Karpas-422 (cell line): ENCODE results near the gene TANGO2. TPM values are rescaled to one million over a fixed set of nuclear protein-coding genes. Genes with fewer than 3 reads are reported as not detected.

Experiments
- DNase-seq: peaks from one replicate; pipeline ENCODE4 v3.0.0-alpha.2; 2015
- H2AFZ ChIP-seq: fragments of 200-600 bp; sonication (generic); 2 replicates; pipeline ENCODE4 v1.6.1; 2014; ENCODE audit warnings: antibody characterized with exemption, low read length, mixed read lengths
- H3K27ac ChIP-seq: fragments of 200-600 bp; sonication (generic); 2 replicates; pipeline ENCODE4 v1.5.1; 2014; ENCODE audit warnings: mild to moderate bottlenecking, low read length, moderate library complexity
- H3K27me3 ChIP-seq: fragments of 200-600 bp; sonication (generic); 2 replicates; pipeline ENCODE4 v1.6.1; 2014; ENCODE audit warnings: low read length, mixed read lengths
- H3K36me3 ChIP-seq: fragments of 200-600 bp; sonication (generic); 2 replicates; pipeline ENCODE4 v1.6.1; 2014; ENCODE audit warnings: low read length, mixed read lengths; ENCODE audit not compliant: insufficient read depth
- H3K4me1 ChIP-seq: fragments of 200-600 bp; sonication (generic); 2 replicates; pipeline ENCODE4 v1.6.1; 2014; ENCODE audit warnings: mild to moderate bottlenecking, low read length, mixed read lengths
- H3K4me2 ChIP-seq: fragments of 200-600 bp; sonication (generic); 2 replicates; pipeline ENCODE4 v1.6.1; 2014; ENCODE audit warnings: low read length, low read depth, mild to moderate bottlenecking; ENCODE audit not compliant: poor library complexity, severe bottlenecking
- H3K4me3 ChIP-seq: fragments of 200-600 bp; sonication (generic); 2 replicates; pipeline ENCODE4 v1.5.1; 2014; ENCODE audit warnings: mild to moderate bottlenecking, antibody characterized with exemption, low read length, mixed read lengths
- H3K79me2 ChIP-seq: fragments of 200-600 bp; sonication (generic); 2 replicates; pipeline ENCODE4 v1.6.1; 2014; ENCODE audit warnings: mild to moderate bottlenecking, low read length, mixed read lengths
- H3K9ac ChIP-seq: fragments of 200-600 bp; sonication (generic); 2 replicates; pipeline ENCODE4 v1.6.0; 2014; ENCODE audit warnings: low read length
- H3K9me2 ChIP-seq: fragments of 200-600 bp; sonication (generic), shearing (Covaris generic); replicated peaks from 2 replicates; pipeline ENCODE4 v1.6.0; 2014; ENCODE audit warnings: mild to moderate bottlenecking, low read length, moderate library complexity; ENCODE audit not compliant: insufficient read depth
- H3K9me3 ChIP-seq: fragments of 300-700, 200-600 bp; sonication (generic); 2 replicates; pipeline ENCODE4 v1.6.1; 2014; ENCODE audit warnings: low read length, mixed read lengths
- H4K20me1 ChIP-seq: fragments of 200-600 bp; sonication (generic); 2 replicates; pipeline ENCODE4 v1.6.1; 2014; ENCODE audit warnings: mild to moderate bottlenecking, antibody characterized with exemption, low read length, low read depth; ENCODE audit not compliant: insufficient read depth
- total RNA-seq: library from RNA; depleted of rRNA; stranded (reverse); fragments of >200 nt; shearing (Covaris generic); gene quantifications from 2 replicates; pipeline ENCODE4 v1.2.3, GENCODE V29; 2014; ENCODE audit warnings: low replicate concordance

TANGO2 gene
- total RNA-seq, 1 experiment from 2014 or later: 39.0 TPM

GRCh38 chr22:19981961-19982920 is 38.7 kb upstream of the TANGO2 start:
- Histone ChIP-seq H3K4me1 (peaks cover 5% of the 10 kb centered on the region), H3K36me3 (no peaks in the 10 kb centered on the region), H3K9me3 (no peaks in the 10 kb centered on the region), H3K27me3 (no peaks in the 10 kb centered on the region), H3K79me2 (no peaks in the 10 kb centered on the region), H3K4me2 (no peak overlapping the region), H3K9ac (no peak overlapping the region), H2AFZ (no peak overlapping the region), H4K20me1 (peaks cover 28% of the 10 kb centered on the region), H3K9me2 (no peaks in the 10 kb centered on the region), H3K27ac (no peak overlapping the region), H3K4me3 (no peak overlapping the region)
- DNase-seq: no peak

GRCh38 chr22:19982991-19983578 is 37.8 kb upstream of the TANGO2 start:
- no peak overlapping the region for H3K4me3 ChIP-seq
- H3K9ac ChIP-seq: no peak overlapping the region
- no peaks in the 10 kb centered on the region for H3K36me3 ChIP-seq
- DNase-seq: no peak
- H3K27ac ChIP-seq: no peak overlapping the region
- no peaks in the 10 kb centered on the region for H3K9me3 ChIP-seq
- no peak overlapping the region for H2AFZ ChIP-seq
- H3K9me2 ChIP-seq: no peaks in the 10 kb centered on the region
- no peaks in the 10 kb centered on the region for H3K27me3 ChIP-seq
- peaks cover 5% of the 10 kb centered on the region for H3K4me1 ChIP-seq
- H3K4me2 ChIP-seq: no peak overlapping the region
- H4K20me1 ChIP-seq: peaks cover 34% of the 10 kb centered on the region
- no peaks in the 10 kb centered on the region for H3K79me2 ChIP-seq

- H3K36me3 ChIP-seq: no peaks in the 10 kb centered on the region
- H4K20me1 ChIP-seq: peaks cover 34% of the 10 kb centered on the region
- no peak overlapping the region for H3K9ac ChIP-seq
- H3K4me1 ChIP-seq: peaks cover 5% of the 10 kb centered on the region
- no peak for DNase-seq
- no peak overlapping the region for H3K27ac ChIP-seq
- no peak overlapping the region for H3K4me2 ChIP-seq
- H2AFZ ChIP-seq: no peak overlapping the region
- no peaks in the 10 kb centered on the region for H3K9me3 ChIP-seq
- H3K4me3 ChIP-seq: no peak overlapping the region
- no peaks in the 10 kb centered on the region for H3K27me3 ChIP-seq
- no peaks in the 10 kb centered on the region for H3K9me2 ChIP-seq
- H3K79me2 ChIP-seq: no peaks in the 10 kb centered on the region
These were observed 37.2 kb upstream of the TANGO2 start for GRCh38 chr22:19983741-19984140.

DNA sequence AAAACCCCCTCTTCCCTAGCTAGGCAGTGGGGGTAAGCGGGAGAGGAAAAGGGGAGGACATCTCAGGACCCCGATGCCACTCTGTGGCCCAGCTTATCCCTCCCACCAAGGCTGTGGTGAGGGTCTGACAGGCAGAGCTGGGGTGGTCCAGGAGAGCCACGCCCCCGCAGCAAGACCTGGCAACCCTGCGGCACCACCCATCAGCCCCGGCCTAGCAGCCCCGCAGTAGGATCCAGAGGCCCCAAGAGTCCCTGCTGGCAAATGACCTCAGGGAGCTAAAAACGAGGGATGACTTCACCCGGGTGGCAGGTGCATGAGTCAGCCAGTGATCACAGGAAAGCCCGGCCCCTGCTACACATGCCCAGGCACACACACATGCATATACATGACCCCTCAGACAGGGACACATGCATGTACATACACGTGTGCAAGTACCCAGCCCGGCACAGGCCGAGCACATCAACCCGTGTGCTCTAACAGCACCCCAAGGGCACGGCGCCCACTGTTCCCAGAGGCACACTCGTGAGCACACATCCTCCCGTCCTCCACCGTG is 36.6 kb upstream of the TANGO2 start:
- Histone ChIP-seq H3K27me3 (no peaks in the 10 kb centered on the region), H3K9me2 (no peaks in the 10 kb centered on the region), H2AFZ (no peak overlapping the region), H3K9ac (no peak overlapping the region), H3K4me1 (peaks cover 5% of the 10 kb centered on the region), H3K4me2 (no peak overlapping the region), H3K9me3 (no peaks in the 10 kb centered on the region), H3K4me3 (no peak overlapping the region), H3K36me3 (no peaks in the 10 kb centered on the region), H3K79me2 (no peaks in the 10 kb centered on the region), H4K20me1 (peaks cover 34% of the 10 kb centered on the region), H3K27ac (no peak overlapping the region)
- no peak for DNase-seq

DNA sequence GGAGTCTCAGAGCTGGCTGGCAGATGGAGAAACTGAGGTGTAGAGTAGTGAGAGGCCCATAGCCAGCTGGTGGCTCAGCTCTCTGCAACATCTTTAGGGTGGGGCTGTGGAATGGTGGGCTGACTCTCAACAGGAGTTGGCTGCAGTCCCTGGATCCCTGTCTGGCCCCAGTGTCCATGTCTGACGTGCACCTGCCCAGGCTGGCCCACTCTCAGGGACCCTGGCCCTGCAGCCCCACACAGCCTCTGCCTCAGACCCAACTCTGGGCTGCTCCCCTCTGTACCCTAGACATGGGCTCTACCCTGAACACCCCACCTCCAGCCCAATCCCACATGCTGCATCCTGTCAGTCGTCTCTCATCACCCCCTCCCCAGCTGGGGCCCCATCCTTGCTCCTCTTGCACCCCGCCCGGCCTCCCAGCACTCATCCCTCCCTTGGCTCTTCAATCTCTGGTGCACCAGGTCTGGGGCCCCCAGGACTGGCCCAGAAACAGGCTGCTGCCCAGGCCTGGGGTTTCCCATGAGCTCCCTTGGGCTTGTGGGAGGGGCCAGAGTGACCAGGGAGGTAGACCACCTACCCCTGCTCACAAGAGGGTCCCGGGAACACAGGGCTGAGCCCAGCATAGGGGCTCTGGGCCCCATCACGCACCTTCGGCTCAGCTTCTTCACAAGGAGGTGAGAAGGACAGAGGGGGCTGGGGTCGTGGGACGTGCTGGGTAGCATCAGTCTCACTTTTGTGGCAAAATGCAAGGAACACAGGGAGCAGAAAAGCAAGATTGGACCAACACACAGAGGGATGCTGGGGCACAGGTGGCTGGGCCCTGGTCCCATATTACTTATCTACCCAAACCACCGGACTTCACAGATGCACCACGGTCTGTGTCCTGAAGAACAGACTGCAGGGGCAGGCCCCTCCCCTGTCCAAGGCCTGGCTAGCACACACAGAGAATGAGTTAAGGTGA is 35.8 kb upstream of the TANGO2 start:
- no peak overlapping the region for H3K4me2 ChIP-seq
- DNase-seq: no peak
- H4K20me1 ChIP-seq: peaks cover 34% of the 10 kb centered on the region
- H3K36me3 ChIP-seq: no peaks in the 10 kb centered on the region
- H3K9ac ChIP-seq: no peak overlapping the region
- no peaks in the 10 kb centered on the region for H3K27me3 ChIP-seq
- no peak overlapping the region for H3K4me3 ChIP-seq
- H3K4me1 ChIP-seq: peaks cover 5% of the 10 kb centered on the region
- no peaks in the 10 kb centered on the region for H3K79me2 ChIP-seq
- H3K9me2 ChIP-seq: no peaks in the 10 kb centered on the region
- no peak overlapping the region for H3K27ac ChIP-seq
- no peak overlapping the region for H2AFZ ChIP-seq
- no peaks in the 10 kb centered on the region for H3K9me3 ChIP-seq

DNA sequence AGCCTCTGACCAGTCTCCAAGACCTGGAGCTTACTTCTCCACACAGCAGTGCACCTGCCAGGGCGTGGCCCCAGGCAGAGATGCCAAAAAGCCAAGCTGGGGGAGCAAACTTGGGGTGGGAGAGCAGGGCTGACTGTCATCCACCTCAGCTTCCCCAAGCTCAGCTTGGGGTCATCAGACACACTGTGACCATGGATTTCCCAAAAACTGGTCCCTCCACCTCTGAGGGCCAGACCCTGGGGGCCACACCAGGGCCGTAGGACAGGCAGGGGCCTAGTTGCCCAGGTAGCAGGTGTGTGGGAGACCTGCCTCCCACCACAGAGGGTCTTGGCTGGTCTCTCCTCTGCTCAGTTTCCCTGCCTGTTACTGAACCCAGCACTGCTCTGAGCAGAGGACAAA is 34.9 kb upstream of the TANGO2 start:
- no peak for DNase-seq
- Histone ChIP-seq H3K4me2 (no peak overlapping the region), H3K9me3 (no peaks in the 10 kb centered on the region), H3K27me3 (no peaks in the 10 kb centered on the region), H3K4me3 (no peak overlapping the region), H4K20me1 (peaks cover 34% of the 10 kb centered on the region), H3K79me2 (no peaks in the 10 kb centered on the region), H3K4me1 (peaks cover 5% of the 10 kb centered on the region), H2AFZ (no peak overlapping the region), H3K9me2 (no peaks in the 10 kb centered on the region), H3K9ac (no peak overlapping the region), H3K36me3 (no peaks in the 10 kb centered on the region), H3K27ac (no peak overlapping the region)

GRCh38 chr22:19986410-19987341 is 34.2 kb upstream of the TANGO2 start:
- H3K79me2 ChIP-seq: no peaks in the 10 kb centered on the region
- no peak overlapping the region for H2AFZ ChIP-seq
- peaks cover 34% of the 10 kb centered on the region for H4K20me1 ChIP-seq
- H3K4me1 ChIP-seq: peaks cover 5% of the 10 kb centered on the region
- H3K9me3 ChIP-seq: no peaks in the 10 kb centered on the region
- H3K36me3 ChIP-seq: no peaks in the 10 kb centered on the region
- no peaks in the 10 kb centered on the region for H3K27me3 ChIP-seq
- H3K4me3 ChIP-seq: peak overlapping the region; percentile 59; the same call in 1 of the 2 replicates
- peak overlapping the region; percentile 75 for H3K4me2 ChIP-seq
- H3K9ac ChIP-seq: peak overlapping the region; percentile 45
- no peak overlapping the region for H3K27ac ChIP-seq
- peak; percentile 81 for DNase-seq
- no peaks in the 10 kb centered on the region for H3K9me2 ChIP-seq
